IMR-90 (cell line): Measurements from ENCODE around the gene ACYP2. TPM values are rescaled to one million over a fixed set of nuclear protein-coding genes. Genes with fewer than 3 reads are reported as not detected.

Experiments used
- ATAC-seq: fragments of 200-7000 bp; cut with Tn5 transposase; 2 replicates; pipeline ENCODE4 v1.9.1; 2020; ENCODE audit warnings: low read depth, mild to moderate bottlenecking, moderate library complexity
- BruUV-seq: library from RNA; stranded (reverse); fragments of 400-500 nt; replicated peaks from 2 replicates; lab custom pipeline; 2021; lab: Mats Ljungman, UMichigan
- CTCF ChIA-PET: fragments of 300-600 bp; formaldehyde crosslinking; extraction: SDS; loops from one replicate; lab custom pipeline; 2021; ENCODE audit warnings: antibody characterized with exemption; lab: Yijun Ruan, JAX
- POLR2A ChIA-PET: fragments of 300-600 bp; sonication (Branson Sonifier 250); formaldehyde crosslinking; loops from one replicate; lab custom pipeline; 2022; ENCODE audit warnings: antibody characterized with exemption; ENCODE audit not compliant: unreplicated experiment; lab: Charles Lee
- DNase-seq: peaks from one replicate; pipeline ENCODE4 v3.0.0; 2013
- H2AFZ ChIP-seq: replicated peaks from 2 replicates; pipeline ENCODE3; 2013; ENCODE audit warnings: low read length, mild to moderate bottlenecking; ENCODE audit not compliant: poor library complexity
- H2AK5ac ChIP-seq: 2 replicates; pipeline ENCODE4 v1.6.1; 2013; ENCODE audit warnings: low read depth, low read length, inconsistent platforms
- H2AK9ac ChIP-seq: replicated peaks from 2 replicates; pipeline ENCODE3; 2013; ENCODE audit warnings: mild to moderate bottlenecking, low read depth, low read length, moderate library complexity; ENCODE audit not compliant: poor library complexity
- H2BK120ac ChIP-seq: 2 replicates; pipeline ENCODE4 v1.6.1; 2013; ENCODE audit warnings: low read depth, low read length, inconsistent platforms
- H2BK15ac ChIP-seq: 3 replicates; pipeline ENCODE4 v1.6.1; 2013; ENCODE audit warnings: low read depth, low read length, inconsistent platforms
- H2BK20ac ChIP-seq: 2 replicates; pipeline ENCODE4 v1.6.1; 2013; ENCODE audit warnings: low read depth, mild to moderate bottlenecking, inconsistent platforms, low read length, moderate library complexity
- H2BK5ac ChIP-seq: 2 replicates; pipeline ENCODE4 v1.6.1; 2013; ENCODE audit warnings: mild to moderate bottlenecking, low read depth, low read length, inconsistent platforms; ENCODE audit not compliant: poor library complexity, severe bottlenecking
- H3K14ac ChIP-seq: replicated peaks from 2 replicates; pipeline ENCODE4 v1.6.1; 2013; ENCODE audit warnings: low read depth, low read length, inconsistent platforms
- H3K18ac ChIP-seq: 2 replicates; pipeline ENCODE4 v1.6.1; 2013; ENCODE audit warnings: low read depth, low read length, control low read depth
- H3K23ac ChIP-seq: 2 replicates; pipeline ENCODE4 v1.6.1; 2013; ENCODE audit warnings: low read depth, low read length, inconsistent platforms
- H3K27ac ChIP-seq: 2 replicates; pipeline ENCODE4 v1.5.1; 2013; ENCODE audit warnings: mild to moderate bottlenecking, control low read depth, low read length; ENCODE audit not compliant: insufficient read depth
- H3K27me3 ChIP-seq: 2 replicates; pipeline ENCODE4 v1.6.1; 2013; ENCODE audit warnings: low read length; ENCODE audit not compliant: control insufficient read depth, insufficient read depth
- H3K36me3 ChIP-seq: 2 replicates; pipeline ENCODE4 v1.6.1; 2013; ENCODE audit warnings: low read length, mixed read lengths; ENCODE audit not compliant: control insufficient read depth, insufficient read depth
- H3K4ac ChIP-seq: 2 replicates; pipeline ENCODE4 v1.6.1; 2013; ENCODE audit warnings: low read depth, low read length, inconsistent platforms
- H3K4me1 ChIP-seq: 2 replicates; pipeline ENCODE4 v1.6.1; 2013; ENCODE audit warnings: low read length, mixed read lengths; ENCODE audit not compliant: control insufficient read depth, insufficient read depth
- H3K4me2 ChIP-seq: 2 replicates; pipeline ENCODE4 v1.6.1; 2013; ENCODE audit warnings: low read depth, mild to moderate bottlenecking, control low read depth, low read length, moderate library complexity
- H3K4me3 ChIP-seq: 2 replicates; pipeline ENCODE4 v1.5.1; 2013; ENCODE audit warnings: low read depth, mild to moderate bottlenecking, control low read depth, low read length, moderate library complexity; ENCODE audit not compliant: insufficient read depth
- H3K56ac ChIP-seq: 2 replicates; pipeline ENCODE4 v1.6.1; 2013; ENCODE audit warnings: low read length, inconsistent platforms; ENCODE audit not compliant: insufficient read depth; ENCODE audit errors: extremely low read depth
- H3K79me1 ChIP-seq, 2 experiments: 2 replicates each; pipeline ENCODE4 v1.6.1; 2013; ENCODE audit warnings: low read length in 2 of 2, inconsistent platforms in 1 of 2, low read depth in 1 of 2
- H3K9ac ChIP-seq: 2 replicates; pipeline ENCODE4 v1.6.1; 2013; ENCODE audit warnings: low read depth, low read length, control low read depth
- H3K9me1 ChIP-seq: 2 replicates; pipeline ENCODE4 v1.6.1; 2013; ENCODE audit warnings: low read length, inconsistent platforms; ENCODE audit not compliant: insufficient read depth
- H3K9me3 ChIP-seq: 2 replicates; pipeline ENCODE4 v1.6.1; 2013; ENCODE audit warnings: low read length; ENCODE audit not compliant: control insufficient read depth, insufficient read depth
- H4K20me1 ChIP-seq: 2 replicates; pipeline ENCODE4 v1.6.1; 2013; ENCODE audit warnings: low read length, inconsistent platforms; ENCODE audit not compliant: insufficient read depth
- H4K5ac ChIP-seq: 2 replicates; pipeline ENCODE4 v1.6.1; 2013; ENCODE audit warnings: mild to moderate bottlenecking, low read depth, low read length, control low read depth
- H4K8ac ChIP-seq, 2 experiments: 2 replicates each; pipeline ENCODE4 v1.6.1; 2013; ENCODE audit warnings: low read depth in 2 of 2, low read length in 2 of 2, control low read depth in 1 of 2, inconsistent platforms in 1 of 2
- H4K91ac ChIP-seq: 2 replicates; pipeline ENCODE4 v1.6.1; 2013; ENCODE audit warnings: low read depth, low read length, inconsistent platforms; ENCODE audit not compliant: insufficient read depth
- RCOR1 ChIP-seq: IDR thresholded peaks from 2 replicates; pipeline ENCODE4 v1.6.1; 2012; ENCODE audit warnings: mild to moderate bottlenecking, low read length, improper control_type of control experiment; ENCODE audit not compliant: insufficient replicate concordance
- SMC3 ChIP-seq: fragments of 150-350 bp; IDR thresholded peaks from 2 replicates; pipeline ENCODE4 v1.6.1; 2016; ENCODE audit warnings: low read depth, mild to moderate bottlenecking, antibody characterized with exemption, low read length, moderate library complexity
- WGBS, 2 experiments: methylation state at CpG; one replicate each; pipeline versions ENCODE4 v1.1.5 to v1.1.7; 2013; ENCODE audit warnings: missing lambda C conversion rate in 2 of 2; ENCODE audit not compliant: insufficient read length in 1 of 2; ENCODE audit errors: extremely low coverage in 2 of 2; 5-methylcytosine and 5-hydroxymethylcytosine counted together
- dilution Hi-C: fragments of 300-500 bp; cut with HindIII; formaldehyde crosslinking; loops from one replicate; pipeline ENCODE4 v1.14.3; 2018; ENCODE audit warnings: low sequenced_read_pairs; ENCODE audit not compliant: unreplicated experiment
- in situ Hi-C: fragments of 300-500 bp; cut with MboI; formaldehyde crosslinking; loops from 3 replicates; pipeline ENCODE4 v1.14.3; 2019; ENCODE audit warnings: low sequenced_read_pairs, inconsistent platforms, mixed read lengths
- intact Hi-C: fragments of 100-400 bp; cut with micrococcal nuclease; formaldehyde crosslinking; loops from 2 replicates; pipeline ENCODE4 v1.10.0; 2022
- polyA plus RNA-seq, 3 experiments: library from polyadenylated mRNA; depleted of rRNA; stranded (reverse); fragments of >200 nt; gene quantifications; 2 replicates each; pipeline ENCODE4 v1.2.3, GENCODE V29; 2012; ENCODE audit warnings: low replicate concordance in 1 of 3
- total RNA-seq: library from RNA; depleted of rRNA; stranded (reverse); fragments of >200 nt; gene quantifications from 2 replicates; pipeline ENCODE4 v1.2.3, GENCODE V29; 2012
- TF ChIP-seq, protein P1 (sequence below): fragments of 150-350 bp; IDR thresholded peaks from 2 replicates; pipeline ENCODE4 v1.6.1; 2016; ENCODE audit warnings: low read depth, mild to moderate bottlenecking, low read length, moderate library complexity, borderline replicate concordance
- TF ChIP-seq, protein P2 (sequence below): conservative IDR thresholded peaks from 2 replicates; pipeline ENCODE4 v1.5.1; 2012; ENCODE audit warnings: mild to moderate bottlenecking, low read depth, low read length, improper control_type of control experiment

Gene ACYP2
- total and polyA plus RNA-seq, 2 of the 4 experiments (the other 2 are of a cell fraction): 3.9 to 7.4 TPM

DNA sequence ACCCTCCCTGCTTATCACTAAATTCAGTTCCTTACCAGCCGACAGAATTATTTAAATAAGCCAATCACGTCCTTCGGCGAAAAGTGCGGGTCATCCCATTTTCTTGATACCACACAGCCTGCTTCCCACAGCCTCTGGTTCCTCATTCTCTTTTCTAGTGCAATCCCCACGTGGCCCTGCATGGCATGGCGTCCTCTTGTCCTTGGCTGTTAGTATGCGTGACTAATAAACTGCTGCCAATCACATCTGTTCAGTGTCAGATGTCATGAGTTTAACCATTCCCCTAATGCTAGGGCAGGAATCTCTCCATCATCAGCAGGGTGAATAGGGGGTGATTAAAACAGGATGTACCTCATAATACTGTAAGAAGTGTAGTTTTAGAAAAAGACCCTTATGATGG lies 203.4 kb downstream of the ACYP2 start:
- POLR2A ChIA-PET: no interaction called here
- no peak for DNase-seq

More for the DNA sequence above, 203.4 kb downstream of the ACYP2 start:
- Histone ChIP-seq H2BK120ac (no peak overlapping the region), H2BK15ac (no peak overlapping the region), H3K14ac (no peak overlapping the region), H3K36me3 (no peaks in the 10 kb centered on the region), H2AK9ac (no peak overlapping the region), H2AFZ (no peak overlapping the region), H3K4me2 (no peak overlapping the region), H3K9me1 (no peaks in the 10 kb centered on the region), H3K27ac (no peak overlapping the region), H4K5ac (no peak overlapping the region), H3K79me1 (no peaks in the 10 kb centered on the region), H2BK20ac (no peak overlapping the region), H2AK5ac (no peak overlapping the region), H3K23ac (no peak overlapping the region), H3K9ac (no peak overlapping the region), H3K4me3 (no peak overlapping the region), H3K18ac (no peak overlapping the region), H3K9me3 (no peaks in the 10 kb centered on the region), H4K8ac (no peak overlapping the region), H4K20me1 (no peaks in the 10 kb centered on the region), H3K4me1 (no peaks in the 10 kb centered on the region), H4K91ac (no peak overlapping the region), H3K56ac (no peak overlapping the region), H2BK5ac (no peak overlapping the region), H3K27me3 (peaks cover 6% of the 10 kb centered on the region; the same call in 1 of the 2 replicates), H3K4ac (no peak overlapping the region)
- TF ChIP-seq, protein P1, sequence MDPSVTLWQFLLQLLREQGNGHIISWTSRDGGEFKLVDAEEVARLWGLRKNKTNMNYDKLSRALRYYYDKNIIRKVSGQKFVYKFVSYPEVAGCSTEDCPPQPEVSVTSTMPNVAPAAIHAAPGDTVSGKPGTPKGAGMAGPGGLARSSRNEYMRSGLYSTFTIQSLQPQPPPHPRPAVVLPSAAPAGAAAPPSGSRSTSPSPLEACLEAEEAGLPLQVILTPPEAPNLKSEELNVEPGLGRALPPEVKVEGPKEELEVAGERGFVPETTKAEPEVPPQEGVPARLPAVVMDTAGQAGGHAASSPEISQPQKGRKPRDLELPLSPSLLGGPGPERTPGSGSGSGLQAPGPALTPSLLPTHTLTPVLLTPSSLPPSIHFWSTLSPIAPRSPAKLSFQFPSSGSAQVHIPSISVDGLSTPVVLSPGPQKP: no peak
- TF ChIP-seq, protein P2, sequence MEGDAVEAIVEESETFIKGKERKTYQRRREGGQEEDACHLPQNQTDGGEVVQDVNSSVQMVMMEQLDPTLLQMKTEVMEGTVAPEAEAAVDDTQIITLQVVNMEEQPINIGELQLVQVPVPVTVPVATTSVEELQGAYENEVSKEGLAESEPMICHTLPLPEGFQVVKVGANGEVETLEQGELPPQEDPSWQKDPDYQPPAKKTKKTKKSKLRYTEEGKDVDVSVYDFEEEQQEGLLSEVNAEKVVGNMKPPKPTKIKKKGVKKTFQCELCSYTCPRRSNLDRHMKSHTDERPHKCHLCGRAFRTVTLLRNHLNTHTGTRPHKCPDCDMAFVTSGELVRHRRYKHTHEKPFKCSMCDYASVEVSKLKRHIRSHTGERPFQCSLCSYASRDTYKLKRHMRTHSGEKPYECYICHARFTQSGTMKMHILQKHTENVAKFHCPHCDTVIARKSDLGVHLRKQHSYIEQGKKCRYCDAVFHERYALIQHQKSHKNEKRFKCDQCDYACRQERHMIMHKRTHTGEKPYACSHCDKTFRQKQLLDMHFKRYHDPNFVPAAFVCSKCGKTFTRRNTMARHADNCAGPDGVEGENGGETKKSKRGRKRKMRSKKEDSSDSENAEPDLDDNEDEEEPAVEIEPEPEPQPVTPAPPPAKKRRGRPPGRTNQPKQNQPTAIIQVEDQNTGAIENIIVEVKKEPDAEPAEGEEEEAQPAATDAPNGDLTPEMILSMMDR: no peak
- TF ChIP-seq RCOR1: no peak
- no peak for TF ChIP-seq SMC3
- in situ Hi-C loops (no loop called here), dilution Hi-C loops (no loop called here), intact Hi-C loops (no loop called here)
- ATAC-seq: no peak
- BruUV-seq: no TSS peak
- WGBS, 2 experiments: 78% methylated on average over 5 of the region's 8 CpGs; no CpG with 5 or more reads in 1 of the 2 experiments
- CTCF ChIA-PET: no interaction called here
